Measurements from ENCODE around the gene RPS6KL1. TPM values are rescaled to one million over a fixed set of nuclear protein-coding genes. Genes with fewer than 3 reads are reported as not detected.

Gene RPS6KL1
- total and polyA plus RNA-seq, 4 donors, result 1.1 to 5.9 (median 3.8) TPM

DNA sequence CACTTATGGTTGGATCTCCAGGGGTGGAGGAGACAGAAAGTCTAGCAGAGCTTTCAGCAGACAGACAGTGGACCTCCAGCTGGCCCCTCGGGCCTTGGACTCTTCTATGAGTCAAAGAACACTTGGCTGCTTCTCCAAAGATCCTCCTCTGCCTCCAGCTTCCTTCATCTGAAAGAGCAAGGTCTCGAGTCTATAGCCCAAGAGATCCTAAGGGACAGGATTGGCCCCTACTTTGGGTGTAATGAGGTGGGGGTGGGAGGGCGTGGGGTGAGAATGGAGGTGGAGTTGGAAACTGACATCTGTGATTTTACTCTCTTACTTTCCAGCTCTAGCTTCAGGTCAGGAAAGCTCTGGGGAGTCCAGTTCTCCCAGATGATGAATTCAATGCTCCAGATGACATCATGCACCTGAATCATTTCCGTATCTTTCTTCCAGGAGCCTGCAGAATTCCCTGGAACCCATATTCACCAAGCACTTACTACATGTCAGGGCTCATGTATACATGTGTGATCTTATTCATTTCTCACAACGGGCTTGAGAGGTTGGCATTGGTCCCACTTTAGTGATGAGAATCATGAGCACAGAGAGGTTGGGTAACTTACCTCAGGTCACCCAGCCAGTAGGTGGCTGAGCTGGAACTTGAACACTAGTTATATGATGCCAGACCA lies 42.6 kb upstream of the RPS6KL1 start:
- TF ChIP-seq SP1 (IDR thresholded peaks at IDR 0.05) (no peak), YY1 (IDR thresholded peaks at IDR 0.05) (no peak), TAF1 (conservative IDR thresholded peaks at IDR 0.05) (no peak), RAD21 (IDR thresholded peaks at IDR 0.05) (no peak), FOXA2 (IDR thresholded peaks at IDR 0.05) (no peak)
- TF ChIP-seq, protein P1, sequence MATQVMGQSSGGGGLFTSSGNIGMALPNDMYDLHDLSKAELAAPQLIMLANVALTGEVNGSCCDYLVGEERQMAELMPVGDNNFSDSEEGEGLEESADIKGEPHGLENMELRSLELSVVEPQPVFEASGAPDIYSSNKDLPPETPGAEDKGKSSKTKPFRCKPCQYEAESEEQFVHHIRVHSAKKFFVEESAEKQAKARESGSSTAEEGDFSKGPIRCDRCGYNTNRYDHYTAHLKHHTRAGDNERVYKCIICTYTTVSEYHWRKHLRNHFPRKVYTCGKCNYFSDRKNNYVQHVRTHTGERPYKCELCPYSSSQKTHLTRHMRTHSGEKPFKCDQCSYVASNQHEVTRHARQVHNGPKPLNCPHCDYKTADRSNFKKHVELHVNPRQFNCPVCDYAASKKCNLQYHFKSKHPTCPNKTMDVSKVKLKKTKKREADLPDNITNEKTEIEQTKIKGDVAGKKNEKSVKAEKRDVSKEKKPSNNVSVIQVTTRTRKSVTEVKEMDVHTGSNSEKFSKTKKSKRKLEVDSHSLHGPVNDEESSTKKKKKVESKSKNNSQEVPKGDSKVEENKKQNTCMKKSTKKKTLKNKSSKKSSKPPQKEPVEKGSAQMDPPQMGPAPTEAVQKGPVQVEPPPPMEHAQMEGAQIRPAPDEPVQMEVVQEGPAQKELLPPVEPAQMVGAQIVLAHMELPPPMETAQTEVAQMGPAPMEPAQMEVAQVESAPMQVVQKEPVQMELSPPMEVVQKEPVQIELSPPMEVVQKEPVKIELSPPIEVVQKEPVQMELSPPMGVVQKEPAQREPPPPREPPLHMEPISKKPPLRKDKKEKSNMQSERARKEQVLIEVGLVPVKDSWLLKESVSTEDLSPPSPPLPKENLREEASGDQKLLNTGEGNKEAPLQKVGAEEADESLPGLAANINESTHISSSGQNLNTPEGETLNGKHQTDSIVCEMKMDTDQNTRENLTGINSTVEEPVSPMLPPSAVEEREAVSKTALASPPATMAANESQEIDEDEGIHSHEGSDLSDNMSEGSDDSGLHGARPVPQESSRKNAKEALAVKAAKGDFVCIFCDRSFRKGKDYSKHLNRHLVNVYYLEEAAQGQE (IDR thresholded peaks at IDR 0.05), result no peak
- 86% methylated on average over 5 of the region's 5 CpGs for WGBS
- H3K27ac ChIP-seq (ENCODE audit: low read depth in 1 of 2, low read length in 2 of 2), result no peak overlapping the region

DNA sequence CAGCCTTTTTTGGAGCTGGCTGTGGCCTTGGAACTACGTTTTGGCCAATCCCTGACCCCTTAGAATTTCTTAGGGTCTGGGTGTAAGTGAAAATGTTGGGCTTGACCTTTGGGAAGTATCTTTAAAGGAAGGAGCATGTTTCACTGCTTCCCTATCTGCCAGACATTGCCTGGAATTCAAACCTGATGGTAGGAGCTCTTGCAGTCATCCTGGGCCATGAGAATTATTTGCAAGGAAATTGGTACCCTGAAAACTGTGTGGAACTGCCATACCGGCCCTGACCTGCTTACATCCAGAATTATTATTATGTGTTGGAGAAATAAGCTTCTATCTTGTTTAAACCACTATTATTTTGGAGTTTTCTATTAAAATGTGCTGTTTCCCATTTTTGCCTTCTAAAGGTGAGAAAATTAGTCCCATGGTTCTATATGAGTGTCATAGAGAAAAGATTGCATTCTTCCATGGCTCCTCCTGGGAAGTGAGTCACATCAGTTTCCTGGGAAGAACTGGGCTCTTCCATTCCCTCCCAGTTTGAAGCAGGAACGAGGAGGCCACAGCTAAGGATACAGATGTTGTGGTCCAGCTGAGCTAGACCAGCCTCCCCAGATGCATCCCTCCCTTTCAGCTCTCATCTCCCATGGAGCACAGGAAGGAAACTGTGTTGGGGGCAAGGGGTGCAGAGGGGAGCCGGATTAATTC lies 41.9 kb upstream of the RPS6KL1 start:
- H3K27me3 ChIP-seq (ENCODE audit: control insufficient read depth in 4 of 4, insufficient read depth in 4 of 4, low read length in 3 of 4), result no peaks in the 10 kb centered on the region
- no peak for DNase-seq (ENCODE audit: low spot score)
- H3K4me1 ChIP-seq (ENCODE audit: control insufficient read depth in 4 of 4, insufficient read depth in 4 of 4, low read length in 3 of 4), result no peaks in the 10 kb centered on the region
- no peak overlapping the region for H3K4me3 ChIP-seq (ENCODE audit: low read depth in 1 of 3, low read length in 3 of 3)
- H3K9me3 ChIP-seq (ENCODE audit: control insufficient read depth in 4 of 4, low read length in 3 of 4), result no peaks in the 10 kb centered on the region
- WGBS, result 67% methylated on average over 4 of the region's 4 CpGs
- H3K36me3 ChIP-seq (ENCODE audit: control insufficient read depth in 4 of 4, insufficient read depth in 3 of 4, low read depth in 1 of 4, low read length in 3 of 4), result no peaks in the 10 kb centered on the region
- H3K9ac ChIP-seq (ENCODE audit: low read depth in 1 of 2, low read length in 2 of 2), result no peak overlapping the region
- H3K27ac ChIP-seq (ENCODE audit: low read depth in 1 of 2, low read length in 2 of 2), result no peak overlapping the region
- TF ChIP-seq FOXA1 (IDR thresholded peaks at IDR 0.05), result no peak
- TF ChIP-seq, protein P2, sequence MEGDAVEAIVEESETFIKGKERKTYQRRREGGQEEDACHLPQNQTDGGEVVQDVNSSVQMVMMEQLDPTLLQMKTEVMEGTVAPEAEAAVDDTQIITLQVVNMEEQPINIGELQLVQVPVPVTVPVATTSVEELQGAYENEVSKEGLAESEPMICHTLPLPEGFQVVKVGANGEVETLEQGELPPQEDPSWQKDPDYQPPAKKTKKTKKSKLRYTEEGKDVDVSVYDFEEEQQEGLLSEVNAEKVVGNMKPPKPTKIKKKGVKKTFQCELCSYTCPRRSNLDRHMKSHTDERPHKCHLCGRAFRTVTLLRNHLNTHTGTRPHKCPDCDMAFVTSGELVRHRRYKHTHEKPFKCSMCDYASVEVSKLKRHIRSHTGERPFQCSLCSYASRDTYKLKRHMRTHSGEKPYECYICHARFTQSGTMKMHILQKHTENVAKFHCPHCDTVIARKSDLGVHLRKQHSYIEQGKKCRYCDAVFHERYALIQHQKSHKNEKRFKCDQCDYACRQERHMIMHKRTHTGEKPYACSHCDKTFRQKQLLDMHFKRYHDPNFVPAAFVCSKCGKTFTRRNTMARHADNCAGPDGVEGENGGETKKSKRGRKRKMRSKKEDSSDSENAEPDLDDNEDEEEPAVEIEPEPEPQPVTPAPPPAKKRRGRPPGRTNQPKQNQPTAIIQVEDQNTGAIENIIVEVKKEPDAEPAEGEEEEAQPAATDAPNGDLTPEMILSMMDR (IDR thresholded peaks at IDR 0.05; ENCODE audit: low read depth, low read length, missing input control), result no peak
- TF ChIP-seq TAF1 (conservative IDR thresholded peaks at IDR 0.05), result no peak
- no peak for TF ChIP-seq YY1 (IDR thresholded peaks at IDR 0.05)
- TF ChIP-seq, protein P1 (IDR thresholded peaks at IDR 0.05), result no peak
- no peak for TF ChIP-seq GABPA (IDR thresholded peaks at IDR 0.05 in 1 of 2, conservative IDR thresholded peaks at IDR 0.05 in 1 of 2)
- no peak for TF ChIP-seq EGR1 (IDR thresholded peaks at IDR 0.05; ENCODE audit: low read depth in 2 of 2)
- no peak for TF ChIP-seq HNF4G (IDR thresholded peaks at IDR 0.05)
- TF ChIP-seq HNF4A (conservative IDR thresholded peaks at IDR 0.05), result no peak
- no peak for TF ChIP-seq NR2F2 (IDR thresholded peaks at IDR 0.05)
- no peak for TF ChIP-seq FOXA2 (IDR thresholded peaks at IDR 0.05)
- TF ChIP-seq JUND (IDR thresholded peaks at IDR 0.05), result no peak
- TF ChIP-seq, protein P3, sequence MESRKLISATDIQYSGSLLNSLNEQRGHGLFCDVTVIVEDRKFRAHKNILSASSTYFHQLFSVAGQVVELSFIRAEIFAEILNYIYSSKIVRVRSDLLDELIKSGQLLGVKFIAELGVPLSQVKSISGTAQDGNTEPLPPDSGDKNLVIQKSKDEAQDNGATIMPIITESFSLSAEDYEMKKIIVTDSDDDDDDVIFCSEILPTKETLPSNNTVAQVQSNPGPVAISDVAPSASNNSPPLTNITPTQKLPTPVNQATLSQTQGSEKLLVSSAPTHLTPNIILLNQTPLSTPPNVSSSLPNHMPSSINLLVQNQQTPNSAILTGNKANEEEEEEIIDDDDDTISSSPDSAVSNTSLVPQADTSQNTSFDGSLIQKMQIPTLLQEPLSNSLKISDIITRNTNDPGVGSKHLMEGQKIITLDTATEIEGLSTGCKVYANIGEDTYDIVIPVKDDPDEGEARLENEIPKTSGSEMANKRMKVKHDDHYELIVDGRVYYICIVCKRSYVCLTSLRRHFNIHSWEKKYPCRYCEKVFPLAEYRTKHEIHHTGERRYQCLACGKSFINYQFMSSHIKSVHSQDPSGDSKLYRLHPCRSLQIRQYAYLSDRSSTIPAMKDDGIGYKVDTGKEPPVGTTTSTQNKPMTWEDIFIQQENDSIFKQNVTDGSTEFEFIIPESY (IDR thresholded peaks at IDR 0.05), result no peak
- TF ChIP-seq, protein P4, sequence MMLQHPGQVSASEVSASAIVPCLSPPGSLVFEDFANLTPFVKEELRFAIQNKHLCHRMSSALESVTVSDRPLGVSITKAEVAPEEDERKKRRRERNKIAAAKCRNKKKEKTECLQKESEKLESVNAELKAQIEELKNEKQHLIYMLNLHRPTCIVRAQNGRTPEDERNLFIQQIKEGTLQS (IDR thresholded peaks at IDR 0.05), result no peak
- TF ChIP-seq SP1 (IDR thresholded peaks at IDR 0.05), result no peak
- TF ChIP-seq, protein P5, sequence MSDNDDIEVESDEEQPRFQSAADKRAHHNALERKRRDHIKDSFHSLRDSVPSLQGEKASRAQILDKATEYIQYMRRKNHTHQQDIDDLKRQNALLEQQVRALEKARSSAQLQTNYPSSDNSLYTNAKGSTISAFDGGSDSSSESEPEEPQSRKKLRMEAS (IDR thresholded peaks at IDR 0.05), result no peak
- no peak for TF ChIP-seq RAD21 (IDR thresholded peaks at IDR 0.05)

More for the DNA sequence above, 42.6 kb upstream of the RPS6KL1 start:
- no peaks in the 10 kb centered on the region for H3K4me1 ChIP-seq (ENCODE audit: control insufficient read depth in 4 of 4, insufficient read depth in 4 of 4, low read length in 3 of 4)
- no peaks in the 10 kb centered on the region for H3K9me3 ChIP-seq (ENCODE audit: control insufficient read depth in 4 of 4, low read length in 3 of 4)
- no peak for DNase-seq (ENCODE audit: low spot score)
- H3K36me3 ChIP-seq (ENCODE audit: control insufficient read depth in 4 of 4, insufficient read depth in 3 of 4, low read depth in 1 of 4, low read length in 3 of 4), result no peaks in the 10 kb centered on the region
- H3K9ac ChIP-seq (ENCODE audit: low read depth in 1 of 2, low read length in 2 of 2), result no peak overlapping the region
- no peaks in the 10 kb centered on the region for H3K27me3 ChIP-seq (ENCODE audit: control insufficient read depth in 4 of 4, insufficient read depth in 4 of 4, low read length in 3 of 4)
- no peak overlapping the region for H3K4me3 ChIP-seq (ENCODE audit: low read depth in 1 of 3, low read length in 3 of 3)
